GM23338 (cell line): ENCODE data around the gene RBM34. TPM values are rescaled to one million over a fixed set of nuclear protein-coding genes. Genes with fewer than 3 reads are reported as not detected.

ENCODE experiments used
- ATAC-seq: fragments of 200-7000 bp; cut with Tn5 transposase; 3 replicates; pipeline ENCODE4 v1.9.1; 2020
- DNase-seq: peaks from one replicate; pipeline ENCODE4 v3.0.0-alpha.2; 2015; ENCODE audit warnings: low spot score
- H2AFZ ChIP-seq: fragments of 200-600 bp; sonication (generic); 2 replicates; pipeline ENCODE4 v1.8.0; 2016; ENCODE audit warnings: antibody characterized with exemption, mild to moderate bottlenecking, moderate library complexity
- H3F3A ChIP-seq: fragments of 200-600 bp; sonication (generic); replicated peaks from 2 replicates; pipeline ENCODE4 v1.8.0; 2017; ENCODE audit warnings: antibody characterized with exemption, mixed run types, low read depth
- H3K27ac ChIP-seq: fragments of 200-600 bp; sonication (generic); 2 replicates; pipeline ENCODE4 v1.6.1; 2016; ENCODE audit warnings: low read depth
- H3K27me3 ChIP-seq: fragments of 200-600 bp; sonication (generic); 2 replicates; pipeline ENCODE4 v1.8.0; 2016; ENCODE audit warnings: mild to moderate bottlenecking, mixed run types, moderate library complexity; ENCODE audit not compliant: insufficient read depth
- H3K36me3 ChIP-seq: fragments of 200-600 bp; sonication (generic); 2 replicates; pipeline ENCODE4 v1.8.0; 2016; ENCODE audit warnings: mild to moderate bottlenecking; ENCODE audit not compliant: insufficient read depth
- H3K4me1 ChIP-seq: fragments of 200-600 bp; sonication (generic); 2 replicates; pipeline ENCODE4 v1.8.0; 2016; ENCODE audit warnings: mild to moderate bottlenecking, moderate library complexity; ENCODE audit not compliant: insufficient read depth
- H3K4me2 ChIP-seq: fragments of 200-600 bp; sonication (generic); 2 replicates; pipeline ENCODE4 v1.7.1; 2017; ENCODE audit warnings: mixed run types
- H3K4me3 ChIP-seq: fragments of 200-600 bp; sonication (generic); 2 replicates; pipeline ENCODE4 v1.6.1; 2016; ENCODE audit warnings: mixed run types
- H3K79me2 ChIP-seq: fragments of 200-600 bp; sonication (generic); replicated peaks from 2 replicates; pipeline ENCODE4 v1.8.0; 2017; ENCODE audit warnings: mild to moderate bottlenecking; ENCODE audit not compliant: insufficient read depth
- H3K9me2 ChIP-seq: fragments of 200-600 bp; sonication (generic); 2 replicates; pipeline ENCODE4 v1.8.0; 2017; ENCODE audit not compliant: insufficient read depth
- H4K20me1 ChIP-seq: fragments of 200-600 bp; sonication (generic); replicated peaks from 2 replicates; pipeline ENCODE4 v1.8.0; 2017; ENCODE audit warnings: mild to moderate bottlenecking; ENCODE audit not compliant: insufficient read depth
- H3K27ac Mint-ChIP-seq: 2 replicates; pipeline ENCODE4 v1.8.0; 2020; ENCODE audit warnings: inconsistent platforms, mild to moderate bottlenecking, moderate library complexity, mixed read lengths
- H3K27me3 Mint-ChIP-seq: 3 replicates; pipeline ENCODE4 v1.8.0; 2022; ENCODE audit warnings: low read depth, mild to moderate bottlenecking, moderate library complexity, mixed read lengths, inconsistent platforms; ENCODE audit not compliant: insufficient read depth, poor library complexity
- H3K36me3 Mint-ChIP-seq: 3 replicates; pipeline ENCODE4 v1.8.0; 2021; ENCODE audit warnings: low read depth, mild to moderate bottlenecking, inconsistent platforms, moderate library complexity, mixed read lengths
- H3K4me1 Mint-ChIP-seq: 3 replicates; pipeline ENCODE4 v1.8.0; 2020; ENCODE audit warnings: mild to moderate bottlenecking, inconsistent platforms, mixed read lengths
- H3K4me3 Mint-ChIP-seq: 3 replicates; pipeline ENCODE4 v1.8.0; 2021; ENCODE audit warnings: moderate library complexity, mild to moderate bottlenecking, inconsistent platforms, mixed read lengths
- H3K9me3 Mint-ChIP-seq: 3 replicates; pipeline ENCODE4 v1.8.0; 2020; ENCODE audit warnings: moderate library complexity, mild to moderate bottlenecking, inconsistent platforms, mixed read lengths
- CREB1 ChIP-seq: fragments of 250-450 bp; sonication (Bioruptor Pico); IDR thresholded peaks from 2 replicates; pipeline ENCODE4 v1.5.0; 2020; ENCODE audit warnings: low read depth, mild to moderate bottlenecking, moderate library complexity
- CTCF ChIP-seq, 2 experiments: fragments of 200-600 bp in 1 of 2; sonication (generic) in 1 of 2; conservative IDR thresholded peaks; 2 replicates each; pipeline versions ENCODE4 v1.5.1 to v1.6.1; 2016 to 2017; ENCODE audit warnings: antibody characterized with exemption in 2 of 2, low read depth in 2 of 2, mild to moderate bottlenecking in 2 of 2, moderate library complexity in 1 of 2
- EZH2 ChIP-seq: fragments of 200-600 bp; sonication (generic); IDR thresholded peaks from one replicate; pipeline ENCODE4 v1.8.0; 2017; ENCODE audit warnings: antibody characterized with exemption, mild to moderate bottlenecking, low read depth; ENCODE audit not compliant: unreplicated experiment
- EZH2phosphoT487 ChIP-seq: fragments of 200-600 bp; sonication (generic); IDR thresholded peaks from one replicate; pipeline ENCODE4 v1.8.1; 2018; ENCODE audit warnings: antibody characterized with exemption; ENCODE audit not compliant: unreplicated experiment
- JUNB ChIP-seq: IDR thresholded peaks from one replicate; pipeline ENCODE4 v1.6.1; 2016; ENCODE audit warnings: antibody characterized with exemption; ENCODE audit not compliant: unreplicated experiment
- NANOG ChIP-seq: IDR thresholded peaks from 2 replicates; pipeline ENCODE4 v1.6.1; 2016; ENCODE audit warnings: antibody characterized with exemption, borderline replicate concordance
- POLR2AphosphoS5 ChIP-seq: IDR thresholded peaks from 2 replicates; pipeline ENCODE4 v1.6.1; 2016; ENCODE audit warnings: antibody characterized with exemption, low read depth
- REST ChIP-seq: IDR thresholded peaks from one replicate; pipeline ENCODE4 v1.6.1; 2018; ENCODE audit warnings: antibody characterized with exemption; ENCODE audit not compliant: unreplicated experiment
- STAT1 ChIP-seq: IDR thresholded peaks from one replicate; pipeline ENCODE4 v1.6.1; 2016; ENCODE audit warnings: antibody characterized with exemption; ENCODE audit not compliant: unreplicated experiment
- ZNF114 ChIP-seq: fragments of 250-450 bp; sonication (Bioruptor Pico); IDR thresholded peaks from 2 replicates; pipeline ENCODE4 v1.5.0; 2020; ENCODE audit warnings: mild to moderate bottlenecking, moderate library complexity
- ZNF331 ChIP-seq: fragments of 250-450 bp; sonication (Bioruptor Pico); IDR thresholded peaks from 2 replicates; pipeline ENCODE4 v1.5.0; 2020; ENCODE audit warnings: low read depth, mild to moderate bottlenecking, moderate library complexity
- polyA plus RNA-seq: library from polyadenylated mRNA; unstranded; fragments of >200 nt; fragmentation: Nextera tagmentation; extraction: Ambion mirVana; gene quantifications from 2 replicates; pipeline ENCODE4 v1.2.1, GENCODE V29; 2016
- total RNA-seq: library from RNA; depleted of rRNA; stranded (reverse); fragments of >200 nt; shearing (Covaris generic); gene quantifications from 2 replicates; pipeline ENCODE4 v1.2.3, GENCODE V29; 2014
- TF ChIP-seq, protein P1 (sequence below): IDR thresholded peaks from 2 replicates; pipeline ENCODE4 v1.6.1; 2016; ENCODE audit warnings: antibody characterized with exemption
- TF ChIP-seq, protein P2 (sequence below): fragments of 250-450 bp; sonication (Bioruptor Pico); IDR thresholded peaks from 2 replicates; pipeline ENCODE4 v1.5.0; 2020; ENCODE audit warnings: mild to moderate bottlenecking, moderate library complexity

The RBM34 gene
- total and polyA plus RNA-seq, 2 experiments from 2014 or later = 51.8 to 177 TPM

DNA sequence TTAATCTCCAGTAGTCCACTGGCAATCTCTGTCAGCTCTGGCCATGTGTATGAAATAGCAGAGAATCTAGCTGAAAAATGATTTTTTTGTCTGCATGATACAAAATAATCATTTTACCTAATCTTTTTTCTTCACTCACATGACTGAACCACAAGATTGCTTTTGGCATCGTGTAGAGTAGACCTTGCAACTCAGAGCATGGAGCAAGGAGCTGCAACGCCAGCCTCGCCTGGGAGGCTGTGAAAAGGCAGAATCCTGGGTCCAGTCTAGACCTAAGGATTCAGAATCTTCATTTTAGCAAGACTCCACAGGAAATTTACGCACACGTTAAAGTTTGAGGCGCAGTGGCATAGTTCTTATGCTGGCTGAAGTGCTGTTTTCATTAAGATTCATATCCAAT is 72.6 kb downstream of the RBM34 start:
- Histone ChIP-seq H3K27me3 (no peaks in the 10 kb centered on the region), H3K4me2 (no peak overlapping the region), H3F3A (peaks cover 13% of the 10 kb centered on the region; the same call in 1 of the 2 replicates), H3K27ac (peak overlapping the region; percentile 70; the same call in 1 of the 2 replicates), H2AFZ (no peak overlapping the region), H4K20me1 (no peaks in the 10 kb centered on the region), H3K4me1 (peaks cover 19% of the 10 kb centered on the region), H3K79me2 (no peaks in the 10 kb centered on the region), H3K36me3 (no peaks in the 10 kb centered on the region), H3K4me3 (no peak overlapping the region), H3K9me2 (no peaks in the 10 kb centered on the region)
- Mint-ChIP-seq H3K27ac (no peak overlapping the region), H3K4me1 (peaks cover 38% of the 10 kb centered on the region), H3K36me3 (no peaks in the 10 kb centered on the region), H3K27me3 (peaks cover 13% of the 10 kb centered on the region), H3K9me3 (no peaks in the 10 kb centered on the region; the same call in 2 of the 3 replicates), H3K4me3 (no peak overlapping the region)
- ATAC-seq (no peak), DNase-seq (no peak)
- TF ChIP-seq CREB1 (CRISPR knock-in tag) (no peak), NANOG (no peak), CTCF (conservative IDR thresholded peaks at IDR 0.05; ENCODE audit: low read depth in 2 of 2) (no peak), EZH2 (no peak), EZH2phosphoT487 (no peak), ZNF114 (CRISPR knock-in tag) (no peak), REST (no peak), POLR2AphosphoS5 (no peak), JUNB (no peak), ZNF331 (CRISPR knock-in tag) (no peak), STAT1 (no peak)
- TF ChIP-seq, protein P1, sequence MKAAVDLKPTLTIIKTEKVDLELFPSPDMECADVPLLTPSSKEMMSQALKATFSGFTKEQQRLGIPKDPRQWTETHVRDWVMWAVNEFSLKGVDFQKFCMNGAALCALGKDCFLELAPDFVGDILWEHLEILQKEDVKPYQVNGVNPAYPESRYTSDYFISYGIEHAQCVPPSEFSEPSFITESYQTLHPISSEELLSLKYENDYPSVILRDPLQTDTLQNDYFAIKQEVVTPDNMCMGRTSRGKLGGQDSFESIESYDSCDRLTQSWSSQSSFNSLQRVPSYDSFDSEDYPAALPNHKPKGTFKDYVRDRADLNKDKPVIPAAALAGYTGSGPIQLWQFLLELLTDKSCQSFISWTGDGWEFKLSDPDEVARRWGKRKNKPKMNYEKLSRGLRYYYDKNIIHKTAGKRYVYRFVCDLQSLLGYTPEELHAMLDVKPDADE = no peak
- TF ChIP-seq, protein P2, sequence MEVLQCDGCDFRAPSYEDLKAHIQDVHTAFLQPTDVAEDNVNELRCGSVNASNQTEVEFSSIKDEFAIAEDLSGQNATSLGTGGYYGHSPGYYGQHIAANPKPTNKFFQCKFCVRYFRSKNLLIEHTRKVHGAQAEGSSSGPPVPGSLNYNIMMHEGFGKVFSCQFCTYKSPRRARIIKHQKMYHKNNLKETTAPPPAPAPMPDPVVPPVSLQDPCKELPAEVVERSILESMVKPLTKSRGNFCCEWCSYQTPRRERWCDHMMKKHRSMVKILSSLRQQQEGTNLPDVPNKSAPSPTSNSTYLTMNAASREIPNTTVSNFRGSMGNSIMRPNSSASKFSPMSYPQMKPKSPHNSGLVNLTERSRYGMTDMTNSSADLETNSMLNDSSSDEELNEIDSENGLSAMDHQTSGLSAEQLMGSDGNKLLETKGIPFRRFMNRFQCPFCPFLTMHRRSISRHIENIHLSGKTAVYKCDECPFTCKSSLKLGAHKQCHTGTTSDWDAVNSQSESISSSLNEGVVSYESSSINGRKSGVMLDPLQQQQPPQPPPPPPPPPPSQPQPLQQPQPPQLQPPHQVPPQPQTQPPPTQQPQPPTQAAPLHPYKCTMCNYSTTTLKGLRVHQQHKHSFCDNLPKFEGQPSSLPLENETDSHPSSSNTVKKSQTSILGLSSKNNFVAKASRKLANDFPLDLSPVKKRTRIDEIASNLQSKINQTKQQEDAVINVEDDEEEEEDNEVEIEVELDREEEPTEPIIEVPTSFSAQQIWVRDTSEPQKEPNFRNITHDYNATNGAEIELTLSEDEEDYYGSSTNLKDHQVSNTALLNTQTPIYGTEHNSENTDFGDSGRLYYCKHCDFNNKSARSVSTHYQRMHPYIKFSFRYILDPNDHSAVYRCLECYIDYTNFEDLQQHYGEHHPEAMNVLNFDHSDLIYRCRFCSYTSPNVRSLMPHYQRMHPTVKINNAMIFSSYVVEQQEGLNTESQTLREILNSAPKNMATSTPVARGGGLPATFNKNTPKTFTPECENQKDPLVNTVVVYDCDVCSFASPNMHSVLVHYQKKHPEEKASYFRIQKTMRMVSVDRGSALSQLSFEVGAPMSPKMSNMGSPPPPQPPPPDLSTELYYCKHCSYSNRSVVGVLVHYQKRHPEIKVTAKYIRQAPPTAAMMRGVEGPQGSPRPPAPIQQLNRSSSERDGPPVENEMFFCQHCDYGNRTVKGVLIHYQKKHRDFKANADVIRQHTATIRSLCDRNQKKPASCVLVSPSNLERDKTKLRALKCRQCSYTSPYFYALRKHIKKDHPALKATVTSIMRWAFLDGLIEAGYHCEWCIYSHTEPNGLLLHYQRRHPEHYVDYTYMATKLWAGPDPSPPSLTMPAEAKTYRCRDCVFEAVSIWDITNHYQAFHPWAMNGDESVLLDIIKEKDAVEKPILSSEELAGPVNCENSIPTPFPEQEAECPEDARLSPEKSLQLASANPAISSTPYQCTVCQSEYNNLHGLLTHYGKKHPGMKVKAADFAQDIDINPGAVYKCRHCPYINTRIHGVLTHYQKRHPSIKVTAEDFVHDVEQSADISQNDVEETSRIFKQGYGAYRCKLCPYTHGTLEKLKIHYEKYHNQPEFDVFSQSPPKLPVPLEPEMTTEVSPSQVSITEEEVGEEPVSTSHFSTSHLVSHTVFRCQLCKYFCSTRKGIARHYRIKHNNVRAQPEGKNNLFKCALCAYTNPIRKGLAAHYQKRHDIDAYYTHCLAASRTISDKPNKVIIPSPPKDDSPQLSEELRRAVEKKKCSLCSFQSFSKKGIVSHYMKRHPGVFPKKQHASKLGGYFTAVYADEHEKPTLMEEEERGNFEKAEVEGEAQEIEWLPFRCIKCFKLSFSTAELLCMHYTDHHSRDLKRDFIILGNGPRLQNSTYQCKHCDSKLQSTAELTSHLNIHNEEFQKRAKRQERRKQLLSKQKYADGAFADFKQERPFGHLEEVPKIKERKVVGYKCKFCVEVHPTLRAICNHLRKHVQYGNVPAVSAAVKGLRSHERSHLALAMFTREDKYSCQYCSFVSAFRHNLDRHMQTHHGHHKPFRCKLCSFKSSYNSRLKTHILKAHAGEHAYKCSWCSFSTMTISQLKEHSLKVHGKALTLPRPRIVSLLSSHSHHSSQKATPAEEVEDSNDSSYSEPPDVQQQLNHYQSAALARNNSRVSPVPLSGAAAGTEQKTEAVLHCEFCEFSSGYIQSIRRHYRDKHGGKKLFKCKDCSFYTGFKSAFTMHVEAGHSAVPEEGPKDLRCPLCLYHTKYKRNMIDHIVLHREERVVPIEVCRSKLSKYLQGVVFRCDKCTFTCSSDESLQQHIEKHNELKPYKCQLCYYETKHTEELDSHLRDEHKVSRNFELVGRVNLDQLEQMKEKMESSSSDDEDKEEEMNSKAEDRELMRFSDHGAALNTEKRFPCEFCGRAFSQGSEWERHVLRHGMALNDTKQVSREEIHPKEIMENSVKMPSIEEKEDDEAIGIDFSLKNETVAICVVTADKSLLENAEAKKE (CRISPR knock-in tag) = no peak
